Loucy (cell line): ENCODE data around the gene CALML3.

ENCODE experiments used
- H2AFZ ChIP-seq: fragments of 200-600 bp; sonication (generic); 2 replicates; pipeline ENCODE4 v1.6.0; 2016; ENCODE audit warnings: antibody characterized with exemption, mild to moderate bottlenecking, low read length, moderate library complexity
- H3F3A ChIP-seq: fragments of 200-600 bp; 2 replicates; pipeline ENCODE4 v1.6.0; 2016; ENCODE audit warnings: antibody characterized with exemption, low read depth, mild to moderate bottlenecking
- H3K27me3 ChIP-seq: fragments of 200-600 bp; sonication (generic); 2 replicates; pipeline ENCODE4 v1.6.1; 2014; ENCODE audit warnings: low read length, mild to moderate bottlenecking; ENCODE audit not compliant: insufficient read depth, poor library complexity, severe bottlenecking
- H3K36me3 ChIP-seq: fragments of 200-600 bp; sonication (generic); 2 replicates; pipeline ENCODE4 v1.6.1; 2016; ENCODE audit warnings: low read length; ENCODE audit not compliant: insufficient read depth
- H3K4me1 ChIP-seq: fragments of 200-600 bp; sonication (generic); 2 replicates; pipeline ENCODE4 v1.5.1; 2014; ENCODE audit warnings: low read length, mild to moderate bottlenecking; ENCODE audit not compliant: insufficient read depth, poor library complexity, severe bottlenecking
- H3K4me2 ChIP-seq: fragments of 200-600 bp; sonication (generic); 2 replicates; pipeline ENCODE4 v1.6.0; 2014; ENCODE audit warnings: antibody characterized with exemption, low read length, low read depth, mild to moderate bottlenecking; ENCODE audit not compliant: poor library complexity, severe bottlenecking
- H3K4me3 ChIP-seq: fragments of 200-600 bp; sonication (generic); 2 replicates; pipeline ENCODE4 v1.5.1; 2014; ENCODE audit warnings: low read length, mild to moderate bottlenecking, mixed read lengths; ENCODE audit not compliant: poor library complexity, severe bottlenecking
- H3K79me2 ChIP-seq: fragments of 200-600 bp; sonication (generic); 2 replicates; pipeline ENCODE4 v1.6.1; 2014; ENCODE audit warnings: low read length; ENCODE audit not compliant: insufficient read depth
- H3K9ac ChIP-seq: fragments of 200-600 bp; sonication (generic); 2 replicates; pipeline ENCODE4 v1.6.0; 2014; ENCODE audit warnings: mild to moderate bottlenecking, low read depth, low read length, moderate library complexity; ENCODE audit not compliant: poor library complexity, severe bottlenecking
- H3K9me2 ChIP-seq: fragments of 200-600 bp; sonication (generic); replicated peaks from 2 replicates; pipeline ENCODE4 v1.6.1; 2016; ENCODE audit warnings: low read depth, low read length, mixed read lengths
- H3K9me3 ChIP-seq: fragments of 200-600 bp; sonication (generic); 2 replicates; pipeline ENCODE4 v1.6.1; 2014; ENCODE audit warnings: mild to moderate bottlenecking, antibody characterized with exemption, low read length, low read depth; ENCODE audit not compliant: insufficient read depth
- H4K20me1 ChIP-seq: fragments of 200-600 bp; sonication (generic); 2 replicates; pipeline ENCODE4 v1.6.0; 2014; ENCODE audit warnings: antibody characterized with exemption, low read length, mild to moderate bottlenecking; ENCODE audit not compliant: insufficient read depth, poor library complexity, severe bottlenecking
- EZH2phosphoT487 ChIP-seq: fragments of 200-600 bp; IDR thresholded peaks from 2 replicates; pipeline ENCODE4 v1.6.1; 2018; ENCODE audit warnings: antibody characterized with exemption, mild to moderate bottlenecking, moderate library complexity, borderline replicate concordance
- TF ChIP-seq, protein P1 (sequence below): fragments of 200-600 bp; sonication (generic); conservative IDR thresholded peaks from 2 replicates; pipeline ENCODE4 v1.5.1; 2014; ENCODE audit warnings: mild to moderate bottlenecking, antibody characterized with exemption, low read length

Gene CALML3

DNA sequence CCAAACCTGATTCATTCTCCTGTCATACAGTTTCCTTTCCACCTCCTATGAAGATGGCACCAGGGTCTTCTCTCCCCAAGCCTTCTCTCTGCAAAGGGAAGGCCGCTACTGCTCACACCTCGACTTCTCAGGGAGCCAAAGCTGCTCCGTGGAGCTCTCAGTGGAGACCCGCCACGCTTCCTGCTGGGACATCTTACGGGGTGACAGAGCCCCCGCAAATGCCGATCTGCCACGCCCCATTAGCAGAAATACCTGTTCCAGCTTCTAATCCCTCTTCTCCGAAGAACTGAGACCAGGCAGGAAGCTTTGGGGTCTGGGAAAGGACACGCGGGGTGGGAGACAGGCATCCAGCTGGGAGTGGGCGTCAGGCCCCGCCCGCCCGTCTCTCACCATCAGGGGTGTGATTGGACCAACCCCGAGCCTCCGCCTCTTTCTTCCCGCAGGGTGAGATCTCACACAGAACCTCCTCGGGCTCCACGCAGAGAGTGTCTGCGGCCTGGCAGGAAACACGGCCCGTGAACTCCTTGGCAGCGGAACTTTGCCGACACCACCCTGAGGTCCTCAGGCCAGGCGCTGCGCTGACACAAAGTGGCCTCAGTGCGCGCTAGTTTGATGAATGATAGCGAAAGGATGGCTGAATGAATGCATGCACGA, 13.4 kb upstream of the CALML3 start:
- Histone ChIP-seq H3K9ac (no peak overlapping the region), H3K4me2 (no peak overlapping the region), H3K9me3 (no peaks in the 10 kb centered on the region), H3F3A (no peaks in the 10 kb centered on the region), H4K20me1 (no peaks in the 10 kb centered on the region), H3K79me2 (no peaks in the 10 kb centered on the region), H3K9me2 (no peaks in the 10 kb centered on the region), H2AFZ (no peak overlapping the region), H3K4me3 (no peak overlapping the region), H3K36me3 (no peaks in the 10 kb centered on the region), H3K4me1 (peaks cover 4% of the 10 kb centered on the region), H3K27me3 (no peaks in the 10 kb centered on the region)
- TF ChIP-seq, protein P1, sequence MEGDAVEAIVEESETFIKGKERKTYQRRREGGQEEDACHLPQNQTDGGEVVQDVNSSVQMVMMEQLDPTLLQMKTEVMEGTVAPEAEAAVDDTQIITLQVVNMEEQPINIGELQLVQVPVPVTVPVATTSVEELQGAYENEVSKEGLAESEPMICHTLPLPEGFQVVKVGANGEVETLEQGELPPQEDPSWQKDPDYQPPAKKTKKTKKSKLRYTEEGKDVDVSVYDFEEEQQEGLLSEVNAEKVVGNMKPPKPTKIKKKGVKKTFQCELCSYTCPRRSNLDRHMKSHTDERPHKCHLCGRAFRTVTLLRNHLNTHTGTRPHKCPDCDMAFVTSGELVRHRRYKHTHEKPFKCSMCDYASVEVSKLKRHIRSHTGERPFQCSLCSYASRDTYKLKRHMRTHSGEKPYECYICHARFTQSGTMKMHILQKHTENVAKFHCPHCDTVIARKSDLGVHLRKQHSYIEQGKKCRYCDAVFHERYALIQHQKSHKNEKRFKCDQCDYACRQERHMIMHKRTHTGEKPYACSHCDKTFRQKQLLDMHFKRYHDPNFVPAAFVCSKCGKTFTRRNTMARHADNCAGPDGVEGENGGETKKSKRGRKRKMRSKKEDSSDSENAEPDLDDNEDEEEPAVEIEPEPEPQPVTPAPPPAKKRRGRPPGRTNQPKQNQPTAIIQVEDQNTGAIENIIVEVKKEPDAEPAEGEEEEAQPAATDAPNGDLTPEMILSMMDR, result no peak

DNA sequence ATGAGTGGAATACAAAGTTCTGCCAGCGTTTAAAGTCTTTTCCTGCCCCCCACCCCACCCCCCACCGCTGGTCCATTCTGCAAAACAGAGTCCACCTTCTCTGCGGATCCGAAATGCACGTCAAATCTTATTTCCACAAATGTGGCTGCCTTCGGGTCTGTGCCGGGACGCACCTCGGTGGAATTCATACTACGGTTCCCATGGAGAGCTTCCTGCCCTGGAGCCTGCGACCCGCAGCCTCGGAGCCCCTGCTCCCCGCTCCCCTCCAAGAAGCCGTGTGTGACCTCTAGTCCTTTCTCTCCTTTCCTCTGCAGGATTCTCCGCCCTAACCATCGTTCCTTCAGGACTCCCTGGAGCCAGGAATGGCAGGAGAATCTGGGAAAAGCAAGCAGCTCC, 12.9 kb upstream of the CALML3 start:
- Histone ChIP-seq H3K4me2 (no peak overlapping the region), H3K9me2 (no peaks in the 10 kb centered on the region), H3K9ac (no peak overlapping the region), H3K4me3 (no peak overlapping the region), H3K36me3 (no peaks in the 10 kb centered on the region), H3K27me3 (no peaks in the 10 kb centered on the region), H3K4me1 (peaks cover 4% of the 10 kb centered on the region), H2AFZ (no peak overlapping the region), H3K9me3 (no peaks in the 10 kb centered on the region), H3K79me2 (no peaks in the 10 kb centered on the region), H4K20me1 (no peaks in the 10 kb centered on the region), H3F3A (no peaks in the 10 kb centered on the region)
- TF ChIP-seq EZH2phosphoT487, result no peak
- TF ChIP-seq, protein P1, result no peak

DNA sequence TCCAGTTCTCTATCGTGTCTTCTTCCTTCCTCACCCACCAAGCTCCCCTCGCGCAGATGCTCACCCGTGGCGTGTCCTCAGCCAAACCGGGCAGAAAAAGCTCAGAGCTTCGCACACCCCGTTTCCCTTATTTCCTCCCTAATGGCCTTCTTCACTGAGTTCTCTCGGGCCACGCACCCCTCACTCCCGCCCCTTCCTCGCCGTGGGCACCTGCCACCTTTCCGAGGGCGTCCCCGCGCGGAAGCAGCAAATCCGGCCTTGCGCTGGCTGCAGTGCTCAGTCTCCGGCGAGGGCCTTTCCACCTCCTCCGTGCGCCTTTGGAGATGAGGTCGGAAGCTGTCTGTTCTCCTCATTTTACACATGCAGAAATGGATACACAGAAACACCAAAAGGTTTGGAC, 12.4 kb upstream of the CALML3 start:
- H3K36me3 ChIP-seq, result no peaks in the 10 kb centered on the region
- no peaks in the 10 kb centered on the region for H4K20me1 ChIP-seq
- no peak overlapping the region for H3K4me2 ChIP-seq
- TF ChIP-seq, protein P1, result no peak
- no peak for TF ChIP-seq EZH2phosphoT487
- H3K9me2 ChIP-seq, result no peaks in the 10 kb centered on the region
- H2AFZ ChIP-seq, result no peak overlapping the region
- H3K4me3 ChIP-seq, result no peak overlapping the region
- no peaks in the 10 kb centered on the region for H3F3A ChIP-seq
- H3K9ac ChIP-seq, result no peak overlapping the region
- H3K79me2 ChIP-seq, result no peaks in the 10 kb centered on the region
- peaks cover 4% of the 10 kb centered on the region for H3K4me1 ChIP-seq
- H3K27me3 ChIP-seq, result no peaks in the 10 kb centered on the region
- H3K9me3 ChIP-seq, result no peaks in the 10 kb centered on the region
